Loucy (cell line): ENCODE data around the gene S100A9.

Source experiments
- H2AFZ ChIP-seq: fragments of 200-600 bp; sonication (generic); 2 replicates; pipeline ENCODE4 v1.6.0; 2016; ENCODE audit warnings: antibody characterized with exemption, mild to moderate bottlenecking, low read length, moderate library complexity
- H3F3A ChIP-seq: fragments of 200-600 bp; 2 replicates; pipeline ENCODE4 v1.6.0; 2016; ENCODE audit warnings: antibody characterized with exemption, low read depth, mild to moderate bottlenecking
- H3K27me3 ChIP-seq: fragments of 200-600 bp; sonication (generic); 2 replicates; pipeline ENCODE4 v1.6.1; 2014; ENCODE audit warnings: low read length, mild to moderate bottlenecking; ENCODE audit not compliant: insufficient read depth, poor library complexity, severe bottlenecking
- H3K36me3 ChIP-seq: fragments of 200-600 bp; sonication (generic); 2 replicates; pipeline ENCODE4 v1.6.1; 2016; ENCODE audit warnings: low read length; ENCODE audit not compliant: insufficient read depth
- H3K4me1 ChIP-seq: fragments of 200-600 bp; sonication (generic); 2 replicates; pipeline ENCODE4 v1.5.1; 2014; ENCODE audit warnings: low read length, mild to moderate bottlenecking; ENCODE audit not compliant: insufficient read depth, poor library complexity, severe bottlenecking
- H3K4me2 ChIP-seq: fragments of 200-600 bp; sonication (generic); 2 replicates; pipeline ENCODE4 v1.6.0; 2014; ENCODE audit warnings: antibody characterized with exemption, low read length, low read depth, mild to moderate bottlenecking; ENCODE audit not compliant: poor library complexity, severe bottlenecking
- H3K4me3 ChIP-seq: fragments of 200-600 bp; sonication (generic); 2 replicates; pipeline ENCODE4 v1.5.1; 2014; ENCODE audit warnings: low read length, mild to moderate bottlenecking, mixed read lengths; ENCODE audit not compliant: poor library complexity, severe bottlenecking
- H3K79me2 ChIP-seq: fragments of 200-600 bp; sonication (generic); 2 replicates; pipeline ENCODE4 v1.6.1; 2014; ENCODE audit warnings: low read length; ENCODE audit not compliant: insufficient read depth
- H3K9ac ChIP-seq: fragments of 200-600 bp; sonication (generic); 2 replicates; pipeline ENCODE4 v1.6.0; 2014; ENCODE audit warnings: mild to moderate bottlenecking, low read depth, low read length, moderate library complexity; ENCODE audit not compliant: poor library complexity, severe bottlenecking
- H3K9me2 ChIP-seq: fragments of 200-600 bp; sonication (generic); replicated peaks from 2 replicates; pipeline ENCODE4 v1.6.1; 2016; ENCODE audit warnings: low read depth, low read length, mixed read lengths
- H3K9me3 ChIP-seq: fragments of 200-600 bp; sonication (generic); 2 replicates; pipeline ENCODE4 v1.6.1; 2014; ENCODE audit warnings: mild to moderate bottlenecking, antibody characterized with exemption, low read length, low read depth; ENCODE audit not compliant: insufficient read depth
- H4K20me1 ChIP-seq: fragments of 200-600 bp; sonication (generic); 2 replicates; pipeline ENCODE4 v1.6.0; 2014; ENCODE audit warnings: antibody characterized with exemption, low read length, mild to moderate bottlenecking; ENCODE audit not compliant: insufficient read depth, poor library complexity, severe bottlenecking
- CTCF ChIP-seq: fragments of 200-600 bp; sonication (generic); conservative IDR thresholded peaks from 2 replicates; pipeline ENCODE4 v1.5.1; 2014; ENCODE audit warnings: mild to moderate bottlenecking, antibody characterized with exemption, low read length
- EZH2phosphoT487 ChIP-seq: fragments of 200-600 bp; IDR thresholded peaks from 2 replicates; pipeline ENCODE4 v1.6.1; 2018; ENCODE audit warnings: antibody characterized with exemption, mild to moderate bottlenecking, moderate library complexity, borderline replicate concordance

S100A9 gene

DNA sequence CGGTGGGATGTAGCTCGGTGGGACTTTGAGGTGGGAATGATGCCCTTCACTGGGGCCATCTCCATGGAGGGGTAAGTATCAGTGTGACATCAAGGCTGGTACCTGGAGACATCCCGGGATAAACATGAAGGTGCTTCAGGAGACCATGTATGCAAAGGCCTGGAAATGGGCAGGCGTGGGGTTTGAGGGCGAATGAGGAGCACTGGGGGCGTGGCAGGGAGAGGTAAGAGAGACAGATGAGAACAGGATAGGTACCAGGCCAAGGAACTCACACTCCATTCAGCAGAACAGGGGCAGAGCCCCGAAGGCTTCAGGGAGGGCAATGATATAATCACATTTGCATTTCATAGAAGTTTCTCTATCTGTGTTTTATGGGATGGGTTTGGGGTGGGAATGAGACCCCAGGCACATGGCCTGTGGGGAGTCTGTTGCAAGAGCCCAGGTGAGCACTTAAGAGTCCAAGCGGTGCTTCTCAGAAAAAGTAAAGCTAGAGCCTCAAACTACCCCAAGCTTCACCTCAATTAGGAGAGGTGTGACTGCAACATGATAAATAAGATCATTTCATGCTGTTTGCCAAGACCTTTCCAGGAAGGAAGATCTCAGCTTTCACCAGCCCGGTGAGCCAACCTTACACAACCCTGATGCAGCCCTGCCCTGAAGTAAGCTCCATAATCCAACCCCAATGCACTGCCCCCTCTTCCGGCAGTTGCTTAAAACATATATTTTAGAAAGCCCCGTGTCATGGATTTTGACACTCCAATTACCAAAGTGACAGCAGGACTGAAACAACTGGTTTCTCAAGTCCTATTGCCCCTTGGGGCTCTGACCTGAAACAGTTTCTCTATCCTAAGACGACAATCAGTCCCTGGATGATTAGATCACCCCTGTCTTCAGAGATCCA lies 7.4 kb downstream of the S100A9 start:
- Histone ChIP-seq H3K4me3 (no peak overlapping the region), H3K36me3 (no peaks in the 10 kb centered on the region), H3K79me2 (no peaks in the 10 kb centered on the region), H3K4me1 (no peaks in the 10 kb centered on the region), H3K9ac (no peak overlapping the region), H4K20me1 (no peaks in the 10 kb centered on the region), H3K9me3 (no peaks in the 10 kb centered on the region), H3K27me3 (peaks cover 7% of the 10 kb centered on the region), H2AFZ (no peak overlapping the region), H3F3A (no peaks in the 10 kb centered on the region), H3K9me2 (no peaks in the 10 kb centered on the region), H3K4me2 (no peak overlapping the region)
- TF ChIP-seq CTCF (no peak), EZH2phosphoT487 (no peak)

GRCh38 chr1:153365696-153366095 lies 8.0 kb downstream of the S100A9 start:
- Histone ChIP-seq H3K4me1 (no peaks in the 10 kb centered on the region), H3K36me3 (no peaks in the 10 kb centered on the region), H3K4me2 (no peak overlapping the region), H4K20me1 (no peaks in the 10 kb centered on the region), H3K27me3 (peaks cover 7% of the 10 kb centered on the region), H3K9ac (no peak overlapping the region), H3F3A (no peaks in the 10 kb centered on the region), H3K4me3 (no peak overlapping the region), H3K9me3 (no peaks in the 10 kb centered on the region), H3K9me2 (no peaks in the 10 kb centered on the region), H3K79me2 (no peaks in the 10 kb centered on the region), H2AFZ (no peak overlapping the region)
- no peak for TF ChIP-seq CTCF
- TF ChIP-seq EZH2phosphoT487, result no peak

DNA sequence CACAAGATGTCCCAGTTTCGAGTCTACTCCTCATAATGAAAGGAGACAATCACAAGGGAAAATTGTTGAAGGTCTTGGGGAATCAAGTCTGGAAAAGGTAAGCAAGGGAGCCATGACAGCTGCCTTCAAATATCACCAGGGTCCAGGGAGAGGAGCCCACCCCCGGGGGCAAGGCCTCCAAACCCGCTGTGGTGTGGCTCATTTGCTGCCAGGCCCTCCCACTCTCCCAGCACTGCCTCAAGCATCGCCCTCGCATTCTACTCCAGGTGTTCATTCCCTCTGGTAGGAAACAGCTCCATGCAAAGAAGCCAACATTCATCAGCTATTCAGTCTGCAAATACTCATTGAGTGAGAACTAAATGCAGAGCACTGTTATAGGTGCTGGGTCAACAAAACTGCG lies 8.6 kb downstream of the S100A9 start:
- no peaks in the 10 kb centered on the region for H3K4me1 ChIP-seq
- no peaks in the 10 kb centered on the region for H4K20me1 ChIP-seq
- no peak overlapping the region for H3K4me2 ChIP-seq
- no peaks in the 10 kb centered on the region for H3K79me2 ChIP-seq
- peaks cover 7% of the 10 kb centered on the region for H3K27me3 ChIP-seq
- H3K4me3 ChIP-seq, result no peak overlapping the region
- TF ChIP-seq EZH2phosphoT487 (no peak), CTCF (no peak)
- no peaks in the 10 kb centered on the region for H3K36me3 ChIP-seq
- no peaks in the 10 kb centered on the region for H3F3A ChIP-seq
- no peak overlapping the region for H2AFZ ChIP-seq
- no peak overlapping the region for H3K9ac ChIP-seq
- H3K9me2 ChIP-seq, result no peaks in the 10 kb centered on the region
- H3K9me3 ChIP-seq, result no peaks in the 10 kb centered on the region
